ENCODE data around the gene PARD3.
"Not testable (repeated sequence)": the region's sequence is repeated elsewhere in the genome, so short reads cannot be mapped to it uniquely, and the experiment has no call there.

Gene PARD3

DNA sequence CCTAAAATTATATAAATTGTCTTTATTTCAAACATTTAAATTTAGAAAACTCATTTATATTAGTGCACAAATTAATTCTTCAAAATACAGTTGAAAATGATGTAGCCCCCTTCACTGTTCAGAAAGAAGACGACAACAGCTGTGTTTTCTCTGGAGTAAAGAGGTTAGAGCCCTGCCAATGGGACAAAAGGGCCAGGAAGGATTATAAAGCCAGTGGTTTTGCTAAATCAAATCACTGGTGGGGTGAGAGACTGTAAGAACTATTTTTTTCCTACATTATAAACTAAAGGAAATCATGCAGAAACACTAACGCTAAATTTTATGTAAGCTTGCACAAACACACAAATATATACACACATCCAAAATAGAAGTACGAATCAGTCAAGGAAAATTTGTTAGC is 386.6 kb downstream of the PARD3 start:
- DNase-seq = no peak

DNA sequence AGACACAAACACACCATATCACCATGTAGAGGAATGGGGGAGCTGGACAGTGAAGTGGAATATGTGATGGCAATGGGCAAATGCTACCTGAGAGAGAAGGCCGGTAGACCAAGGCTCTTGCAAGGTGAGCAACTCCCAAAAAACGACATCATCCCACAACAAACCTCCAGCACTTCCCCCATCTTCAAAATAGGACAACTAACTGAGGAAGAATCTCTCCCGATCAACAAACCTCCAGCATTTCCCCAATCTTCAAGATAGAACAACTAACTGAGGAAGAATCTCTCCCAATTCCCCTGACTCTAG is 387.2 kb downstream of the PARD3 start:
- no peak for DNase-seq

DNA sequence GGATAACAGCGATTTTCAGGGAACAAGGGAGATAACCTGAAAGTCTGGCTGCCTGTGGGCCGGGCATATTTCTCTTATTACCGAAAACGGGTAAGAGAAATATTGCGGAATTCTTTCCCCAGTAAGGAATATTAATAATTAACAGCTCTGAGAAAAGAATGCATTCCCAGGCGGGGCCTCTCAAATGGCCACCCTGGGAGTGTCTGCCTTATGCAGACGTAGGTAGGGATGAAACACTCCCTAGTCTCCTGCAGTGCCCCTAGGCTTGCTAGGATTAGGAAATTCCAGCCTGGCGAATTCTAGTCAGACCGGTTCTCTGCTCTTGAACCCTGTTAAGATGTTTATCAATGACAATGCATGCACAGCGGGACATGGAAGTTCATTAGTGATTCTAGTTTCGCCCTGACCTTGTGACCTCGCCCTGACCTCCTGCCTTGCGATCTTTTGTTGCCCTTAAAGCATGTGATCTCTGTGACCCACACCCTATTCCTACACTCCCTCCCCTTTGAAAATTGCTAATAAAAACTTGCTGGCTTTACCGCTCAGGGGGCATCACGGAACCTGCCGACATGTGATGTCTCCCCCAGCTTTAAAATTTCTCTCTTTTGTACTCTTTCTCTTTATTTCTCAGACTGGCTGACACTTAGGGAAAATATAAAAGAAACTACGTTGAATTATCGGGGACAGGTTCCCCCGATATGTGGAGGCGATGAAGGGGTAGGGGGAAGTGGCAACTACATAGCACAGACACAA is 387.8 kb downstream of the PARD3 start:
- not testable (repeated sequence) for DNase-seq

DNA sequence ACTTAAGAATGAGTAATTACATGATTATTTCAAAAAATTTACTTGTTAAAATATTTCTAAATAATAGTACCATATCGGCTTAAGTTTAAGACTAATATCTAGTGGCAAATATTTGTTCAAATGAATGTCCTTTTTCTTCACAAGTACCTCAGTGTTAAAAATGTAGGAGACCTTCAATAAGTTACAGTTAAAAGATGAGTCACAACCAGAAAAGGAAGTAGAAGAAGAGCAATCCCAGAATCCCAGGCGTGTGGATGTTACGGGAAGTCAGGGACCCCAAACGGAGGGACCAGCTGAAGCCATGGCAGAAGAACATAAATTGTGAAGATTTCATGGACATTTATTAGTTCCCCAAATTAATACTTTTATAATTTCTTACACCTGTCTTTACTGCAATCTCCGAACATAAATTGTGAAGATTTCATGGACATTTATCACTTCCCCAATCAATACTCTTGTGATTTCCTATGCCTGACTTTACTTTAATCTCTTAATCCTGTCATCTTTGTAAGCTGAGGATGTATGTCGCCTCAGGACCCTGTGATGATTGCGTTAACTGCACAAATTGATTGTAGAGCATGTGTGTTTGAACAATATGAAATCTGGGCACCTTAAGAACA is 388.4 kb downstream of the PARD3 start:
- not testable (repeated sequence) for DNase-seq

DNA sequence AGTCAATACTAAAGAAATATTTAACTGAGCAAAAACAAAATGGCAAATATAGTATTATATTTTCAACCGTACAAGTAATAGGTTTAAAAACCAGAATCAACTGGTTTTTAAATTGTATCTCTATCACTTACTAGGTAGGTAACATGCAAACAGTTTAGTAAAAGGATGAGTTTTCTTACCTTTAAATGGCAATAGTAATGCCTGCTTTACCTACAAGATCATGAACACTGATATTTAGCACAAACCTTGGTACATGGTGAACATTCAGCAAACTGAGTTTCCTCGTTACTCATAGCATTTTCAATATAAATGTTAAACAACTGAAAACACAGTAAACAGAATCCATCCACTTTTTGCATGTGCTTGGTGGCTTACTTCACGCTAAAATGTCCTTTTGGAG is 389.1 kb downstream of the PARD3 start:
- no peak for DNase-seq

DNA sequence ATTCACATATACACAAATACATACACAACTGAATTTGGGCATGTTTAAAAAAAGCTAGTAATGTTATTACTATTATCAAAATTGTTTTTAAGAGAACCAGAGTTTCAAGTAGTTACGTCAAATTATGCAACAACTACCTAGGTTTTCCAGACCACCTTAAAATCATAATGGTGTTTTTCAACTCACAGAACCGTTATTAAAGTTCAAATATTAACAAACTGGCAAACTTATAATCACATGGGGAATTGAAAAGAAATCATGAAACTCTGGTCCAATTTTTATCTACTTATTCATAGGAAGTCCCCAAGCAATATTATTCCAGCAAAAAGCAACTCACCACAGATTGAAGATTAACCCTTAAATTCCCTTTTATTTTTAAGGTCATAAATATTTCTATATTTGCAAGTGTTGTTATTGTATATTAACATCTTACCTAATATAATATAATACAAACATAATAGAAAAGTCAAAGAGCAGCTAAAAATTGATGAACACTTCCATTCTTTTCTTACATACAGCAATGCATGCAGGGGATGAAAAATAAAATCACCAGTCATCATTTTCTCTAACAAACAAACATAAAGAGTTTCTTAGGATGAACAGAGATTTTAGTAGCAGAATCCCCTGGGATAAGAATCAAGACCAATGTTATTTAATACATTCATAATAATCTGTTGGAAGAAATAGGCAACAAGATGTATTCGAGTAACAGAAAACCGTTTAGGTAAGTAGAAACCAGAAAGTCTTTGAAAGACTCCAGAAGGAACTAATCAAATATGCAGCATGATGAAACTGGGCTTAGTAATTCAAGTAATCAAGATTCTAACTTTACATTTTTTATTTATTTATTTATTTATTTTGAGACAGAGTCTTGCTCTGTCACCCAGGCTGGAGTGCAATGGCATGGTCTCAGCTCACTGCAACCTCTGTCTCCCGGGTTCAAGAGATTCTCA is 391.1 kb downstream of the PARD3 start:
- no peak for DNase-seq

DNA sequence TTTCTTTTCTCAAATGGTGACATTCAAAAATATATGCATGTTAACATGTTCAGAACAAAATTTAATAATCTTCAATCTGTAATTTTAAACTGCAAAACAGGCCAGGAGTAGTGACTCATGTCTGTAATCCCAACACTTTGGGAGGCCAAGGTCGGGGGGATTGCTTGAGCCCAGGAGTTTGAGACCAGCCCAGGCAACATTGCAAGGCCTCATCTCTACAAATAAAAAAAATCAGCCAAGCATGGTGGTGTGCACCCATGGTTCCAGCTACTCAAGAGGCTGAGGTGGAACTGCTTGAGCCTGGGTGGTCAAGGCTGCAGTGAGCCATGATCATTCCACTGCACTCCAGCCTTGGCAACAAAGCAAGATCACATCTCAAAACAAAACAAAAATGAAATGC is 394.3 kb downstream of the PARD3 start:
- no peak for DNase-seq

DNA sequence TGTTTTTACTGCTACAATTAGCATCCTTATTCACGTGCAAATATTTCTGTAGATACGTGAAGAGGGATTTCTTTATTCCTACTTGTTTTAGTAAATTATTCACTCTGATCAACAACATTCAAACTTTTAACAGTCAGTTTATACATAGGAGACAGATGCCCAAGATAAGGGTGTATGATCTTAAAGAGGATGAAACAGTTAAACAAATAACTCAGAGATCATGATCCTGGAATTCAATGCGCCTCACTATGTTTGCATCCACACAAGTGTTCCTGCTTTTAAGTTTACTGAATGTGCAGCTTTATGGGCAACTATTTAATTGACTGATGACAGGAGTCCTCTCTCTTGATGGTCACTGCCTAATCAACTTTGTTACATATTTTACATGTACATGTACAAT is 394.8 kb downstream of the PARD3 start:
- DNase-seq = no peak

DNA sequence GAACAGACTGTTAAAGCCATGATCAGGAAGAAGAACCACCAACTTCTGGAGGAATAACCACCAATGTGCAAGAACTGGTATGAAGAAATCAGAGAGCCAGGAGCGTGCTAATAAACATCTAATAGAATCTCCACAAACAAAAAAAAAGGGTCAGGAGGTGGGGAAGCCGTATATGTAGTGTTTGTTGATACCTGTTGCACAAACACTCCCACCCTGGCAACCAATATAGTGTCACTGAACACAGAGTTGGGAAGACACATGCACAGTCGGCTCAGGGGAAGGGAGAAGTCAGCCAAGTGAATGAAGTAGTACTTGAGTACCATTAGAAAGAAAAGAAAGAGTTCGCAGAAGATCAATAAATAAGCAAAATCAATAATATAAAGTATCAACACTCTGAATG is 400.1 kb downstream of the PARD3 start:
- no peak for DNase-seq

DNA sequence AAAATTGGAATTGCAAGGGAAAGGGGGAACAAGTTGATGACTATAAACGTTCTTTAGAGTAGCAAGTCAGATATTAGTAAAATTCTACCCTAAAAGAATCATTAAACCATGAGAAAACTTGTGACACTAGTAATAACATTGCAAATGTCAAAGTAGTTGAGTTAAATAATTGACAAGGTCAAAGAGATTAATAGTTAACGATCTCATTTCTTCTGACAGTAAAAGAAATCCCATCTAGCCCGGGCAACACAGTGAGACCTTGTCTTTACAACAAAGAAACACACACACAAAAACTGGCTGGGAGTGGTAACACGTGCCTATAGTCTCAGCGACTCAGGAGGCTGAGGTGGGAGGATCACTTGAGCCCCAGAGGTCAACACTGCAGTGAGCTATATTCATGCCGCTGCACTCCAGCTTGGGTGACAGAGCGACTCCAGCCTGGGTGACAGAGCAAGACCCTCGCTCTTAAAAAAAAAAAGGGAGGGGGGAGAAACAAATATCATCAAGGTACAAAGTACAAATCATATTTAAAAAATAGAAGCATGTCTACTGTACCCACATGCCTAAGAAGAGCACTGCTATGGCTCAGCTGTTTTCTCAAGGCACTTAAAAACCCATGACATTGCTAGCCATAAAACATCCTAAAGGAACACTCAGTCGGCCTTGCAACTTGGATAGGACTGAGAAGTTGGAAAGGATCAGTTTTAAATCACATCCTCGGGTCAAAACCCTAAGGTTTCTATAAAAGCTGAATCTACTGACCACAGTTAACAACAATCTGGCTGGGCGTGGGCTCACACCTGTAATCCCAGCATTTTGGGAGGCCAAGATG is 401.1 kb downstream of the PARD3 start:
- no peak for DNase-seq

DNA sequence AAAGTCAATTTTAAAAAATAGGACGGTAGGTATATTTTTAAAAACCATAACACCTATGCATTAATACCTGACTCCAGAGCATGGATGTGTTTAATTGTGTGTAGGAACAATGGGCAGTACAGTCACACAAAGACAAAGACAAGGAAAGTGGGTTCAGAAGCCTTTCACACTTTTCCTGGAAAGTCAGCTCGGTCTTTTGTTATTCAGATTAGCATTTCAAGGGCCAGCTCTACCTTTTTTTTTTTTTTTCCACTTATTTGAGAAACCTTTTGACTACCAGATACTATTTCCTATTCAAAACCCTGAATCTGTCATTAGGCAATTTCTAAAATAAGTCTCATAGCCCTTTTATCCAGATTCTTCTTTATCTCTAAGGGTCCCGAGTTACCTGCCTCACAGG is 401.9 kb downstream of the PARD3 start:
- DNase-seq = no peak

DNA sequence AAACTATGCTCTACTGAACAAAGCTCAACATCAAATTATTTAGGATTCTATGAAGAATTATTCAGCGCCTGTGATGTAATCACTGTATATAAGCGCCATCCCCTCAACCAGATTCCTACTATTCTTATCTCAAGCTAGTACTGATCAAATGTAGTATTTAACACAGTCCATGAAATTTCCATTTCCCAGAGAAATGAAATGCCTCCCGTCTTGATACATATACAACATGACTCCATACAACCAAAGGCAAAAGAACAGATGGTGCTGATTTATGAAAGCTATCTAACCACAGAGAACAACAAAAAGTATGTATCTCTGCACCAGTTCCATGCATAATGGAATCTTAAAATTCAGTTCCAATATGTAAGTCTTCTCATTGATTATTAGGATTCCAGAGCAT is 406.1 kb downstream of the PARD3 start:
- DNase-seq = no peak

DNA sequence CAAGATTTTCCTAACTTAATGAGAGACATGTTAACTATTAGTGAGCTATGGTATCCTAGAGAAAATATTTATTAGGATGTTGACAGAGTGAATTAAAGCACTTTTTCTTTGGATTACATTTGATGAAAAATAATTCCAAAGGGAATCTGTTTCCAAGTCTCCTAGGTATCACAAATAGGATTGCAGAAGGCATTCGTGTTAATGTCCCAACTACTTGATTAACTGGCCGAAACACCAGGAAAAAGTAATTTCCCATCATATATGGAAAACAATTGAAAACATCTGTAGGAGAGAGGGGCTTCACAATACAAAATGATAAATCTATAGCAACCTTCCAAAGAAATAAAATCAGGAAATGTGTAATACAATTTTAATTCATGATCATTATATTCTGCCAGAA is 406.7 kb downstream of the PARD3 start:
- DNase-seq = no peak

DNA sequence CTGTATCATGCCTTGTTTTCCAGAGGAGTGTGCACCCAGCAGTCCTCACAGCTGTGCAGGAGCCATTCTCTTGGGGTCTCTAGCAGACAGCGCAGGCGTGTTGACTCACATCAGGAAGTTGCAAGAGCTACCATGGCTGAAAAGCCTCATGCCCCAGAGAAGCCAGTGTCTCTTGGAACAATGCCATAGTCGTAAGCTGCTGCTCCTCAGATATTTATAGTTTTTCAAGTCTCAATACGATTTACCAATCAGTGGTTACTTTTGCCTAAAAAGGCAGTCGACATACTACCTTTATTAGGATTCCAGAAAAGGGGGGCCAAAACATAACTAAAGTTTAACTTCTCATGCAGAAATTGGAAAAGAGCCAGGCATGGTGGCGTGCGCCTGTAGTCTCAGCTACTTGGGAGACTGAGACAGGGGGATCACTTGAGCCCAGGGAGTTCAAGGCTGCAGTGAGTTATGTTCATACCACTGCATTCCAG is 407.7 kb downstream of the PARD3 start:
- DNase-seq = peak in 1 of 51 donors; percentile 4

DNA sequence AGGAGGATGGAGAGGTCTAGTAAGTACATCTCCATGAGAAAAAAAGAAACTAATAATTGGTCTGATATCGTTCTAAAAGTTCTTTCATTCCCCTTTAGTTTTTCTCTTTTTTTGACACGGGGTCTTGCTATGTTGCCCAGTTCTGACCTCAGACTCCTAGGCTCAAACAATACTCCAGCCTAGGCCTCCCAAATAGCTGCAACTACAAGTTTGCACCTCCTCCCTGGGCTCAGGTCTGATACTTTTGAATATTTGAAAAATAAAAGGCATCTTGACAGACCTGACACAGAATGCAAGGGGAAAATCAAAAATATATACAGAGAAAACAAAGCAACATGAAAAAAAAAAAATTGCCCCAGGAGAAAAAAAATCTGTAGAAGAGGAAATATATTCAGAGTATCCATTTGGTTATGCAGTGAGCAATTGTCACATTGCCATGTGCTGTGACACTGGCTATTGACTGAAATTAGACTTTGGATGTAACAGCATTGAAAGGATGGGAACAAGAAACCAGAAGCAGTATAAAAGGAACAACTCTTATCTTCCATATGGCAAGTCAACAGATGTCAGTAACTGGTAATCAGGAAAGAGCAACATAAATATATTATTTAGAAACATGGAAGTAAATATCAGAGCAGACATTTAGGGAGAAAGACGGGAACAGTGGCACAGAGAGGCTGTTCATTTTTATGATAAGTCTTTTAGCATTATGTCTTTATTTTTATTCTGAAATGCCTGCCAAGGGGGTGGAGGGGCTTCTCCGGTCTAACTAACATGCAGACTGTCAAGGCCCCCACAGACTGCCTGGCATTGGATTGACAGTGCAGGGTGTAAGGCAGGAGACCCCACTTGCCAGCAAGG is 408.4 kb downstream of the PARD3 start:
- no peak for DNase-seq

DNA sequence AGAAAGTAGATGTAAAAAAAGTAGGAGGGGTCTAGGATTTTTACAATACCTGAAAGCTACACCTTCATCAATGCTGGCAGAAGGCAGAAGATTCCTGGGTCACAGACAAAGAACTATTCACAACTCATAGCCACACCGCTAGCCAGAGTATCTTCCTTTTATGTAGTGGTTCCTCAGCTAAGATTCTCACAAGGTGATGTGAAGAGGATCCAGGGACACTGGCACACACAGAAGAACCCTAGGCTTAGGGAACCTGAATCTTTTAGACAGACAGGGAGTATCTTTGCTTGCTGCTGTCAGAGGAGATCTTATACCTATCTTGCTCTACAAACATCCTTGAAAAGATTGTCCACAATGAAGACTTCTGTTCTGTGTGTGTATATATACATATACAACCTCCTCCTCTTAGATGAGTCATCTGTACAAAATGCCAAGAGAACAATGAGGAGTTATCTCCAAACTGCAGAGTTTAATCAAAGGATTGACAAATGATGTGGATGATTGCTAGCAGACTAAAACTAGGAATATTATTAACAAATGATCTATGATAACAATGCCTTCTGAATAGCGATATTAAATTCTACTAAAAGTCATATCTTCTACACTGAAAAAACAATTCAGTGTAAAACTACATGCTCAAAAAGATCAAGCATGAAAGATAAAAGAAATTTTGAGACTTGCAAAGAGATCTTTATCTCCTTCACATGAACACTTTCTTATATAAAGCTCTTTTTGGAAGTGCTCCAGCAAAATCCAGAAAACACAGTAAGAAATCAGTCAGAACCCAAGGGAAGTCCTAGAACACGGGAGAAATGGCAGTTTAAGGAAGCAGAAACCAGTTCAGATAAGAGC is 409.3 kb downstream of the PARD3 start:
- DNase-seq = no peak

DNA sequence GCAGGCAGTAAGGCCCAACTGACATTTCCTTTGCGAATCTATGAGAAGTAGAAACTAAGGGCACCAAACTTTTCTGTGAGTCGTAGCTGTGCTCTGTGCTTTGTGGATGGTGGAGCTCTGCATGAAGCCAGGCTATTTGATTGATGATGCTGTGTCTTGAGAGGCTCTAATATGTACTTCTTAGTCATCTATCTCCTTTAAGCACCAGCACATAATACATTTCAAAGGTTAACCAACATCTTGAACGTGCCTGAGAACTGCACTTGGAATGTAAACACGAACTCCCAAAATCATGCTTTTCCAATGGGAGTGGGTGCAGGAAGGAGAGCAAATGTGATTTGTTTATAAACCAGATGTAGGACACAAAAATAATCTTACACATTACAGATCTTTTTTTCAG is 411.6 kb downstream of the PARD3 start:
- no peak for DNase-seq

DNA sequence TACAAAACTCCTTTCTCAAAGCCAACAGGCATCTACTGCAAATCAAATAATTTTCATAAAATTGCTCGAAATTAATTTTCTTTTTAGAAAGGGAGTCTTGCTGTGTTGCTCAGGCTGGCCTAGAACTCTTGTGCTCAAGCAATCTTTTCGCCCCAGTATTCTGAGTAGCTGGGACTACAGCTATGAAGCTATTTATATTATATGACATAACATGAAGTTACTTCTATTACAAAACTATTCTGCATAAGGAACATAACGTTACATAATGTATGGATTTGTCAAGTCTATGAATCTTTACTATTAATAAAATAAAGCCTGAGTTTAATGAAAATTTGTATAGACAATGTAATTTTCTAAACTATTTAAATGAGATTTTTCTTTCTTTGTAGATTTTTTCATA is 415.0 kb downstream of the PARD3 start:
- DNase-seq = no peak

DNA sequence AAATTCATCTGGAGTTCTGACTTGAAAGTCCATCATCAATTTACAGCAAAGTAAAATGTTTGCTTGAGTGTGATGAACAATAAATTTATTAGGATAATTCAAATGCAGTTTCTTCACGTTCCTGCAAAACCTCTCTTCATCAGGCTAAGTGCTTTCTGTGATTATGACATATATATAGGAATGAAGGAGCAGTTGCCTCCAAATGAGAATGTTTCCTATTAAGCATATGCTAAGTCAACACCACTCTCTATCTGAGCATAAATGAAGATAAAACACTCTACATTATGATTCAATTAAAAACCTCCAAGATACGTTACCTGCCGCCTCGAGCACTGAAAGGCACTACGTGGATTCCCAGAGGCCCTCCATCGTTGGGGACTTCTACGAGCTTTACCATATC is 416.1 kb downstream of the PARD3 start:
- DNase-seq = no peak

DNA sequence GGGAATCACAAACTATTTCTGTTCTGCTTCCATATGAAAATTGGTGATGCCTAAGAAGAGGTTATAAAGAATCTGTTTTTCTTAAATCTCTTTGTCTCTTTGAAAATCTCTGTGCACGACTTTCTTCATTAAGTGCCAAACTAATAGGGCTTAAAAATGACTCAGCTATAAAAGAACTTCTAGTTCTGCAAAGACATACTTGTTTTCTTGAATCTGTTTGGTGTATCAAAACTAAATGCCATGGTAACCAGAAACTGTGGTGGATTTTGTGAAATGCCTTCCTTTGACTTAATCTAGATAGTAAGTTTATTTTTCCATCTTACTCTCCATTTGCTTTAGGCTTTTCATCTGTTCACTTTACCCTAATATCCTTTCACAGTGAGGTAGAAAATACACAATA is 417.8 kb downstream of the PARD3 start:
- no peak for DNase-seq

Measured in hypothalamus (tissue), 51 donors.